H1 (cell line): Measurements from ENCODE around the gene TMEM52B. TPM values are rescaled to one million over a fixed set of nuclear protein-coding genes. Genes with fewer than 3 reads are reported as not detected.

ENCODE experiments used
- SRF ChIP-seq: IDR thresholded peaks from 2 replicates; pipeline ENCODE4 v1.6.1; 2011; ENCODE audit warnings: mild to moderate bottlenecking, low read depth, low read length, moderate library complexity
- TAF1 ChIP-seq: IDR thresholded peaks from 2 replicates; pipeline ENCODE4 v1.6.1; 2011; ENCODE audit warnings: mild to moderate bottlenecking, low read depth, low read length
- polyA plus RNA-seq, 7 experiments: library from polyadenylated mRNA; depleted of rRNA in 3 of 7; stranded (reverse) in 5 of 7; unstranded in 2 of 7; fragments of >200 nt in 5 of 7; fragments of 200-250 nt in 2 of 7; gene quantifications; 1 replicate in 5 of 7; 2 replicates in 1 of 7; 4 replicates in 1 of 7; pipeline versions ENCODE4 v1.2.1 to v1.2.3, GENCODE V29; 2011 to 2013; ENCODE audit warnings: missing spikeins in 2 of 7, mixed read lengths in 2 of 7
- total RNA-seq: library from RNA; stranded (reverse); fragmentation: NEBNext Ultra II Directional; extraction: Animal tissue kit (Norgen Biotek cat#: 25700); gene quantifications from 2 replicates; pipeline ENCODE4 v1.2.1, GENCODE V29; 2021

Gene TMEM52B
- total and polyA plus RNA-seq, 2 of the 8 experiments (the other 6 are each of a cell fraction or from before 2014, with no cell fraction given), result not detected

DNA sequence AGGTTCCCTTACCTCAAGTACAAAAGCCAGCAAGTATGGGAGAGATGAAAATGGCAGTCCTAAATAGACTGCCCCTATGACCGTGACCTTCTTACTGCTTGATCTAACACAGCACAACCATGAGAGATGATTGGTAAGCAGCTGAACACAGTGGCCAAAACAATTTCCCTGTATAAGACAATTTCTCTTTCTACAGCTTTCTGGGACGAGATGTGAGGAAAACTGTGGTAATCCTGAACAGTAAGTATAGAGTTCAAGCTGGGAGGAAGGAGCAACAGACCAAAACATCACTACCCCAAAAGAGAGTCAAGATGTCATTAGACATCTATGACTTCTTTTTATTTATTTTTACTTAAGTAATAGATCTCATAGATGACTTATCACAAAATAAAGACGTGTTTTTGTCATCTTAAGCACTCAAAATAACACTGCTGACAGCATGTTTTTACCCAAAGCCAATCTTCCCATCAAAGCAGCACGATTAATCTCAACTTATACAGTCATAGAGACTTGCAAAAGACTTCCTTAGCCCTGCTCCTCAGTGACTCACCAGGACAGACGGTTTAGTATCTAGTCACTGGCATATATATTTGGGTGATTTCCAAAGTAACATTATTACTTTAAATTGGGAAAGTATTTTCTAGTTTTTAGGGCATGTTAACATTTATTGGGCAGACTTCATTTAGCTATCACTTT, 3.7 kb downstream of the TMEM52B start (continued):
- no peak for TF ChIP-seq TAF1
- no peak for TF ChIP-seq SRF
- TF ChIP-seq, all 59 proteins: peak for 0
